H9 (cell line): ENCODE data around the gene ACADS. TPM values are rescaled to one million over a fixed set of nuclear protein-coding genes. Genes with fewer than 3 reads are reported as not detected.
A peak's percentile ranks its signal among the peaks of the same experiment; 100 is the strongest.

ENCODE experiments used
- DNase-seq: peaks from one replicate; pipeline ENCODE4 v3.0.0-alpha.2; 2017
- H2AFZ ChIP-seq: one replicate; pipeline ENCODE4 v1.6.1; 2013; ENCODE audit warnings: mild to moderate bottlenecking, low read length, control low read depth, moderate library complexity
- H2AK5ac ChIP-seq: 2 replicates; pipeline ENCODE4 v1.6.1; 2013; ENCODE audit warnings: low read length, control low read depth, mixed read lengths; ENCODE audit not compliant: insufficient read length
- H2BK120ac ChIP-seq: one replicate; pipeline ENCODE4 v1.6.1; 2013; ENCODE audit warnings: low read depth, mild to moderate bottlenecking, low read length, control low read depth, inconsistent platforms; ENCODE audit not compliant: poor library complexity, severe bottlenecking
- H2BK12ac ChIP-seq: 2 replicates; pipeline ENCODE4 v1.6.1; 2013; ENCODE audit warnings: low read length, control low read depth, mixed read lengths, low read depth; ENCODE audit not compliant: insufficient read length
- H2BK15ac ChIP-seq: 2 replicates; pipeline ENCODE4 v1.6.1; 2013; ENCODE audit warnings: low read depth, low read length, control low read depth
- H2BK20ac ChIP-seq: one replicate; pipeline ENCODE4 v1.6.1; 2013; ENCODE audit warnings: low read depth, mild to moderate bottlenecking, low read length, control low read depth, inconsistent platforms; ENCODE audit not compliant: poor library complexity, severe bottlenecking
- H2BK5ac ChIP-seq: 2 replicates; pipeline ENCODE4 v1.6.1; 2013; ENCODE audit warnings: low read length, control low read depth, mixed read lengths; ENCODE audit not compliant: insufficient read length
- H3K14ac ChIP-seq: 2 replicates; pipeline ENCODE4 v1.6.1; 2013; ENCODE audit warnings: low read length, control low read depth; ENCODE audit not compliant: insufficient read depth
- H3K18ac ChIP-seq: 2 replicates; pipeline ENCODE4 v1.6.1; 2013; ENCODE audit warnings: low read depth, mild to moderate bottlenecking, mixed read lengths, low read length, control low read depth; ENCODE audit not compliant: insufficient read length
- H3K23ac ChIP-seq: 2 replicates; pipeline ENCODE4 v1.6.1; 2013; ENCODE audit warnings: low read length, control low read depth, mixed read lengths, low read depth; ENCODE audit not compliant: insufficient read length
- H3K23me2 ChIP-seq: 2 replicates; pipeline ENCODE4 v1.6.1; 2013; ENCODE audit warnings: low read depth, mild to moderate bottlenecking, mixed read lengths, low read length, control low read depth; ENCODE audit not compliant: insufficient read length, poor library complexity, severe bottlenecking
- H3K27ac ChIP-seq: 2 replicates; pipeline ENCODE4 v1.5.1; 2013; ENCODE audit warnings: low read length, control low read depth, mixed read lengths, low read depth; ENCODE audit not compliant: insufficient read length
- H3K27me3 ChIP-seq: 2 replicates; pipeline ENCODE4 v1.6.1; 2013; ENCODE audit warnings: low read length, control low read depth, inconsistent platforms; ENCODE audit not compliant: insufficient read depth
- H3K4ac ChIP-seq: 2 replicates; pipeline ENCODE4 v1.6.1; 2013; ENCODE audit warnings: low read depth, mild to moderate bottlenecking, control low read depth, inconsistent platforms, low read length, moderate library complexity
- H3K4me1 ChIP-seq: 2 replicates; pipeline ENCODE4 v1.6.1; 2013; ENCODE audit warnings: low read length, control low read depth, inconsistent platforms; ENCODE audit not compliant: insufficient read depth
- H3K4me2 ChIP-seq: 2 replicates; pipeline ENCODE4 v1.6.1; 2013; ENCODE audit warnings: low read length, control low read depth, mixed read lengths; ENCODE audit not compliant: insufficient read length, insufficient read depth
- H3K56ac ChIP-seq: 2 replicates; pipeline ENCODE4 v1.6.1; 2013; ENCODE audit warnings: low read depth, mild to moderate bottlenecking, mixed read lengths, low read length, control low read depth; ENCODE audit not compliant: insufficient read length
- H3K79me1 ChIP-seq: 2 replicates; pipeline ENCODE4 v1.6.1; 2013; ENCODE audit warnings: low read depth, mild to moderate bottlenecking, moderate library complexity, low read length, control low read depth, inconsistent platforms; ENCODE audit not compliant: insufficient read depth, poor library complexity, severe bottlenecking
- H3K79me2 ChIP-seq: 2 replicates; pipeline ENCODE4 v1.6.1; 2013; ENCODE audit warnings: low read length, control low read depth, inconsistent platforms; ENCODE audit not compliant: insufficient read depth
- H3K9ac ChIP-seq: 2 replicates; pipeline ENCODE4 v1.6.1; 2013; ENCODE audit warnings: low read length, control low read depth, mixed read lengths; ENCODE audit not compliant: insufficient read length; ENCODE audit errors: extremely low read depth
- H3K9me3 ChIP-seq: one replicate; pipeline ENCODE4 v1.6.1; 2013; ENCODE audit warnings: low read depth, low read length, inconsistent platforms; ENCODE audit not compliant: control insufficient read depth
- H3T11ph ChIP-seq: one replicate; pipeline ENCODE4 v1.6.1; 2013; ENCODE audit warnings: mild to moderate bottlenecking, low read length, control low read depth, inconsistent platforms
- H4K20me1 ChIP-seq: one replicate; pipeline ENCODE4 v1.6.1; 2013; ENCODE audit not compliant: control insufficient read depth, insufficient read length, insufficient read depth
- H4K5ac ChIP-seq: 2 replicates; pipeline ENCODE4 v1.6.1; 2013; ENCODE audit warnings: low read depth, mild to moderate bottlenecking, mixed read lengths, low read length, control low read depth; ENCODE audit not compliant: insufficient read length
- H4K8ac ChIP-seq: replicated peaks from 2 replicates; pipeline ENCODE4 v1.6.1; 2013; ENCODE audit warnings: low read length, control low read depth, mixed read lengths, low read depth; ENCODE audit not compliant: insufficient read length
- H4K91ac ChIP-seq: 2 replicates; pipeline ENCODE4 v1.6.1; 2013; ENCODE audit warnings: low read depth, mild to moderate bottlenecking, moderate library complexity, mixed read lengths, low read length, control low read depth; ENCODE audit not compliant: insufficient read length
- H3K27ac Mint-ChIP-seq, 3 experiments: 2 replicates in 2 of 3; 3 replicates in 1 of 3; pipeline ENCODE4 v1.8.0; 2020 to 2021; ENCODE audit warnings: mixed read lengths in 3 of 3, mild to moderate bottlenecking in 1 of 3, moderate library complexity in 1 of 3
- H3K27me3 Mint-ChIP-seq: 2 replicates; pipeline ENCODE4 v1.8.0; 2021; ENCODE audit warnings: low read depth, mild to moderate bottlenecking, moderate library complexity, mixed read lengths
- H3K36me3 Mint-ChIP-seq, 3 experiments: 2 replicates in 2 of 3; 3 replicates in 1 of 3; pipeline ENCODE4 v1.8.0; 2020 to 2021; ENCODE audit warnings: low read depth in 3 of 3, mixed read lengths in 3 of 3; ENCODE audit not compliant: insufficient read depth in 1 of 3
- H3K4me1 Mint-ChIP-seq, 2 experiments: 2 replicates each; pipeline ENCODE4 v1.8.0; 2020; ENCODE audit warnings: mixed read lengths in 2 of 2
- H3K4me3 Mint-ChIP-seq, 2 experiments: 2 replicates in 1 of 2; 3 replicates in 1 of 2; pipeline ENCODE4 v1.8.0; 2020 to 2021; ENCODE audit warnings: mild to moderate bottlenecking in 2 of 2, mixed read lengths in 2 of 2, moderate library complexity in 1 of 2
- H3K9me3 Mint-ChIP-seq, 2 experiments: 2 replicates in 1 of 2; 3 replicates in 1 of 2; pipeline ENCODE4 v1.8.0; 2020; ENCODE audit warnings: mild to moderate bottlenecking in 2 of 2, mixed read lengths in 2 of 2, moderate library complexity in 1 of 2
- CTCF ChIP-seq: fragments of 200-600 bp; sonication (generic); conservative IDR thresholded peaks from 3 replicates; pipeline ENCODE4 v1.8.0; 2021; ENCODE audit warnings: antibody characterized with exemption, mild to moderate bottlenecking
- WGBS: extraction: QIAGEN DNeasy Blood & Tissue Kit; methylation state at CpG from one replicate; pipeline ENCODE4 v1.1.7; 2013; ENCODE audit warnings: missing lambda C conversion rate, low lambda C conversion rate, mixed read lengths; ENCODE audit not compliant: insufficient read length; ENCODE audit errors: extremely low coverage; 5-methylcytosine and 5-hydroxymethylcytosine counted together
- total RNA-seq: library from RNA; stranded (reverse); gene quantifications from 2 replicates; pipeline ENCODE4 v1.2.1, GENCODE V29; 2021

The ACADS gene
- total RNA-seq, 1 experiment from 2014 or later, result 8.3 TPM

GRCh38 chr12:120774169-120774916 lies 48.7 kb downstream of the ACADS start:
- Histone ChIP-seq H4K8ac (no peak overlapping the region), H2BK120ac (no peak overlapping the region), H4K5ac (no peak overlapping the region), H2AFZ (no peak overlapping the region), H3T11ph (no peak overlapping the region), H3K9me3 (no peaks in the 10 kb centered on the region), H3K23ac (no peak overlapping the region), H3K18ac (no peak overlapping the region), H3K27ac (no peak overlapping the region), H3K4ac (no peak overlapping the region), H4K91ac (no peak overlapping the region), H3K27me3 (no peaks in the 10 kb centered on the region), H3K56ac (no peak overlapping the region), H3K79me1 (no peaks in the 10 kb centered on the region), H3K9ac (no peak overlapping the region), H3K14ac (no peak overlapping the region), H2BK12ac (no peak overlapping the region), H2BK5ac (no peak overlapping the region), H3K4me2 (no peak overlapping the region), H3K79me2 (no peaks in the 10 kb centered on the region), H3K23me2 (no peaks in the 10 kb centered on the region), H2BK20ac (no peak overlapping the region), H2BK15ac (no peak overlapping the region), H4K20me1 (no peaks in the 10 kb centered on the region), H2AK5ac (no peak overlapping the region), H3K4me1 (no peaks in the 10 kb centered on the region)
- no peak for TF ChIP-seq CTCF
- peaks cover 0 to 9% (median 5%) of the 10 kb centered on the region in 3 experiments; a peak in 3 of 7 replicates for H3K36me3 Mint-ChIP-seq
- H3K9me3 Mint-ChIP-seq, result no peaks in the 10 kb centered on the region
- no peak overlapping the region for H3K4me3 Mint-ChIP-seq
- H3K27me3 Mint-ChIP-seq, result no peaks in the 10 kb centered on the region
- H3K4me1 Mint-ChIP-seq, result peaks cover 14 to 15% of the 10 kb centered on the region in 2 experiments
- WGBS, result no CpG with 5 or more reads among the region's 7 CpGs
- no peak for DNase-seq
- peak overlapping the region in 2 of 3 experiments; percentile 31 to 50; a peak in 4 of 7 replicates for H3K27ac Mint-ChIP-seq
